HG02763 (cell line): ENCODE measurements around the gene ODAD2.

Experiments used
- ATAC-seq: cut with Tn5 transposase; IDR thresholded peaks from one replicate; pipeline ENCODE4 v1.9.1; 2021; ENCODE audit warnings: mild to moderate bottlenecking, moderate library complexity; ENCODE audit not compliant: unreplicated experiment

Gene ODAD2

DNA sequence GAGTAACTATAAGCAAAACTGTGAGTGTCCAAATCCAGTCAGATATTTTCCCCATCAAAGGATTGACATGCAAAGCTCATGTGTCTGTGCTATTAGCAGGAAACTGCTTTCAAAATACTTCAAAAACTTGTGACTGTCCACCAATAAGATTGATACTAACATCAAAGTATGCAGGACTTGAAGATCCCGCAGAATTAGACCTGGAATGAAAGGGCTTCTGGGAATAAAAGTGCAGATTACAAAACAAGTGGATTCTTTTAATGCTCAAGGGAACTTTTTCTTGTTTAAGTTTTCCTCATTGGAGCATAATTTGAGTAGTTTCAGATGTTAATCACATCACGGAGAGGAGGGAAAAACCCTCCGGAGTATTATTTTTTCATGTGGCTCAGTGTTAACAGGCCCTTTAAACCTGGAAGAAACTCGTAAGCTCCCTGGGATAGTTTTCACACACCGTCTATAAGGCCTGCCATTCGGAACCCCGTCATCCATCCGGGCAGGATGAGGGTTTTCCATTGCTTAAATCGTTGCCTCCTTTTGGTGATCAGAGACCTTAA, 219.3 kb downstream of the ODAD2 start:
- ATAC-seq: no peak

DNA sequence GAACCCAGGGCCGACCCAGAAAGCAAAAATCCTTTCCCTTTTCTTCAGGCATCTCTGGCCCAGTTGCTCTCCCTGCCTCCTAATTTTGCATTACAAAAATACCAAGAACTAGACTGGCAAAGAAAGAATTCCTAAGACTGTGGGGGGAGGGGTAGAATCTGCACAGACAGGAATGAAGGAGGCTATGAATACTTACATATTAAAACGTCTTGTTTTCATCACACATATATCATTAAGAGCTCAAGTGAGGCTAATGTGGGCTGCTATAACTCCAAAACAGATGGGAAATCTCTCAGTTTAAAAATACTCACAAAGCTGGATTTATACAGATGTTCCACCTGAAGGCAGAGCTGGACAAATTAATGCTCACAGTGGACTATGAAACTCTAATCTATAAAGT, 224.0 kb downstream of the ODAD2 start:
- no peak for ATAC-seq

DNA sequence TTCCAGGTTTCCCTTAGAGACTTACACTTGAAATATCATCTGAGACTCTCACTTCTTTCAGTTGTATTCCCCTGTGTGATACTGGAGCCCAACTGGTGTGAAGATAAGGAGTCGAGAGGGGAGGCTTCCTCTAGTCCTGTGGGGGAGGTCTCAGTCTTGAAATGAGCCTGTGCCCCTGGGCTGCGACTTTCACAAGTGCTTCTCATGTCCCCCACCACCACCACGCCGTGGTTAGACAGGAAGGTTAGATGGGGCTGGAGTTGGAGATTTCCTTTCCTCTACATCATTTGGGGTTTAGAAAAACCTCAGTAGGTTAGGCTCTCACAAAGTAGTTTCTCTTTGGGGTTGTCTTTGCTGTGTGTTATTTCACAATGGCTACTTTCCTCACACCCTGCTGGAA, 227.6 kb downstream of the ODAD2 start:
- no peak for ATAC-seq

DNA sequence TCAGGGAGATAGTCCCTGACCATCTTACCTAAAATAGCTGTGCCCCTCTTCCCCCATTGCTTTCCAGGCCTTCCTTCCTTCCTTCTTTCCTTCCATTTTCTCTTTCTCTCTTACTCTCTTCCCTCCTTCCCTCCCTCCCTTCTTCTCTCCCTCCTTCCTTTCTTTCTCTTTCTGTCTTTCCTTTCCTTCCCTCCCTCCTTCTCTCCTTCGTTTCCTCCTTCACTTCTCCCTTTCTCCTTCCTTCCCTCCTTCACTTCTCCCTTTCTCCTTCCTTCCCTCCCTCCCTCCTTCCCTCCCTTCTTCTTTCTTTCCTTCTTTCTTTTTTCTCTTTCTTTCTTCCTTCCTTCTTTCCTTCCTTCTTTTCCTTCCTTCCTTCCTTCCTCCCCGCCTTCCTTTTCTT, 228.7 kb downstream of the ODAD2 start:
- ATAC-seq: no peak
